ENCODE results near the gene SMYD1. TPM values are rescaled to one million over a fixed set of nuclear protein-coding genes. Genes with fewer than 3 reads are reported as not detected.

Gene SMYD1
- total RNA-seq, 1 donor from 2014 or later, result not detected

DNA sequence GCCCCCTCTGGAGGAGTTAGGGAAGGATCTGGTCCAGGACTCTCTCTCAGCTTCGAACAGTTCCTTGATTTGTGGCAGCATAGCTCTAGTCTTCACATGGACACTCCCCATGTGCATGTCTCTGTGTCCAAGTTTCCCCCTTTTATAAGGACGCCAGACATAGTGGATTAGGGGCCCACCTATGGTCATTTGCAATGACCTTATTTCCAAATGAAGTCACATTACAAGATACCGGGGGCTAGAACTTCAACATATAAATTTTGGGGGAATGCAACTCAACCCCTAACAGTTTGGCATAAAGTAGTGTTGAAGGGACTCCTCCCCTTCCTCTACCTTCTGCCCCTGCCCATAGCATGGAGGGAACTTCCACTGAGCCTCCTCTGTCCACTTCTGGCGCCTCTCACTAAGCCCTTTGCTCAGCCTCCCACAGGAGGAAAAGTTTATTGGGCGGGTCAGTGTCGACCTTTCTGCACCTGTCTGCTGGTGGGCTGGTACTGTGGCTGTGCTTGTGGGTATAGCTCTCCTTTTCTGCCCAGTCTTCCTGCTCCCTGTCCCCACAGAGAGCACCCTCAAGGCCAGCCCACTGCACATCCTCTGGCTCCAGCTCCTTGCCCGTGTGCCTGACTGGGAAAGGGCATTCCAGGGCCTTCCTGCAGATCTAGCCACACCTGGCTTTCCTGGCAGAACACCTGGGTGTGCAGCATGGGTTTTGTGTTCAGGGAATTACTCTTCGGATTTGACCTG is 54.7 kb downstream of the SMYD1 start:
- DNase-seq (ENCODE audit: low read depth in 2 of 2), result no peak

DNA sequence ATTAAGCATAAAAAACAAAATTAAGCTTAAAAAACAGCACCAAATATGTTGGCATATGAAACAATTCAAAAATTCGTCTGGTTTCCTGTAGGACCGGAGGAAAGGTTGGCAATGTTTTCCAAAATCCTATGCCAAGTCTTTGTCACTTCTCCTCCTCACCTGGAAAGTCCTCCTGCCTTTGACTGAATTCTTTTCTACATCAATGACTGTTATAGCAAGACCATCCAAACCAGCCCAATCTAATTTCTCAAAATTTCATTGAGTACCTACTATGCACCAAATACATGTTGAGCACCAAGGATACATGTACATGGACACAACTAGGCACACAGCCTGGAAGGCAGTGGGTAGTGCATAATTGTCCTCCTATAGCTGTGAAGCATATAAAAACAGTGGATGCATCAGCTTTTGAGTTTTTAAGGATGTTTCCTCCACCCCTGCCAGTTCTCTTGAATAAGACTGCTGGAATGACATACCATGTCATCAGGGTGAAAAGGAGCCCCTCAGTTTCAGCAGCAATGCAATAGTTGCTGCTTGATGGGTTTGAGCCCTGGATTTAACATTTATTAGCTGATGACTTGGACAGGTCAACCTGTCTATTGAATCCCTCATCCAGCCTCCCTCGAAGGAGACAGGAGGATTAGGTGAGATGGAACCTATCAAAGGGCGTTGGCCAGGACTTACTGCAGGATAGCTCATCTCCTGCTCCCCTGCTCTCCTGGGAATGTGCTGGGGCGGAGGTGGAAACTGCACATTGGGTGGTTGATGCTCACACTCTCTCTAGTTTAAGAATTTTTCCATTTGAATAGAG is 55.7 kb downstream of the SMYD1 start:
- DNase-seq (ENCODE audit: low read depth in 2 of 2), result no peak

DNA sequence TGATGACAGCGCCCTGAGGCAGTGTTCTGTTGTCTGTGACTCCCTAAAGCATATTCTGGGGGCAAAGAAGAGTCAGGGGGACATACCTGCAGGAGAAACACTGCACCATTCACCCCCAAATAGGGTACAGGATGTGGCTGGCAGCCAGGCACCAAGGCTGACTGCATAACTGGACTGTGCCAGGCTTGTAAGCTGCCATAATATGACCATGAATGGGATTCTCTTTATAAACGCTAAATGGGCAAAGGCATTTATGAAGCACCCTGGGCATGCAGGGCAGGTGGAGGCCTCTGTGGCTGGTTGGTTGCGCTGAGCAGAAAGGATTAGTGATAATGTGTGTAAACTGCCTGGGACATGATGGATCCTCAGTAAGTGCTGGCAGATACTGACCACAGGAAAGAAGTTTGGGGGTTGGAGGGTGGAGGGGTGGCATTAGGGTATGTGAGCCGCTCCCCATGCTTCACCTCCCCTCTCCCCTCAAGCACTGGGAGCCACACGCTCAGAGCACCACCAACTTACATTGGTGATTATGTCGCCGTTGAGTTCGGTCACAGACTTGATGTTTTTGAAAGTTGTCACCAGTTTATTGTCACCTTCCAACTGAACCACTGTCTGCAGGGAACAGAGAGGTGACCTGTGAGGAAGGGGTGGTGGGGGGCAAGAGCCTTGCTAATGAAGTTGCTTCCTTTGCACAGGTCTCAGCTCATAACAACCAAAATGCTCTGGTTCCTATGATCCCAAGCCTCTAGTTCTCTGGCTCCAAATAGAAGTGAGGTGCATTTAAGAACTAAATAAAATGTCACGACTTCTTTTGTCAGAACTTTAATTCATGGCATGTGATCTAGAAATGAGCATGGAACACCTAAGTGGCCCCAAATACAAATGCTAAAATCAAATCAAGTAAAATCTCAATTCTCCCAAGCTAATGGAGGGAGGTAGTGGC is 56.6 kb downstream of the SMYD1 start:
- DNase-seq (ENCODE audit: low read depth in 2 of 2), result no peak

DNA sequence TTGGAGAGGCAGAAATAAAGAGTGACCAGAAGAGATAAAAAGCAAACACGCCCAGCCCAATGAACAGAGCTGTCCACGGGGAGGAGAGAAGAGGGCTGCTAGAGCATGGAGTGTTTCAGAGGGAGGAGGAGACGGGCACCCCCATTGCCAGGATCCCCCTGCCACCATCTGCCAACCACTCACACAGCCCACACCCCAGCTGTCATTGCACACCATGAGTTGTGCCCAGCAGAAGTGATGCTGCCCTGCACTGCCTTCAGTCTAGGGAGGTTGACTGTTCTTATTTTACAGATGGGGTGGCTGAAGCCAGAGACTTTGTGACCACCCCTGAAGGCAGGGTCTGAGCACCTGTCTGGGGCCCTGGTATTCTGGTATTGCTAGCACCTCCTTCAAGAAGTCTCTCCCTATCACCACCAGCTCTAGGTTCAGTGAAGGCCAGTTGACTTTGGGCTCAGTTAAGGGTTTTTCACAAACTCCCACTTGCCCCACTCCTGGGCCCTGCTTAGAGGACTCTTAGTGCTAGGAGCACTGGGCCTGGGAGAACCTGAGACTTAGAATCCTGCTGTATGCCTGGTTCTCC is 57.8 kb downstream of the SMYD1 start:
- DNase-seq (ENCODE audit: low read depth in 2 of 2), result no peak

GRCh38 chr2:88125924-88126771 is 58.5 kb downstream of the SMYD1 start:
- no peak for DNase-seq (ENCODE audit: low read depth in 2 of 2)

- no peak for DNase-seq (ENCODE audit: low read depth in 2 of 2)
These were observed 59.4 kb downstream of the SMYD1 start for GRCh38 chr2:88126772-88127637.

DNA sequence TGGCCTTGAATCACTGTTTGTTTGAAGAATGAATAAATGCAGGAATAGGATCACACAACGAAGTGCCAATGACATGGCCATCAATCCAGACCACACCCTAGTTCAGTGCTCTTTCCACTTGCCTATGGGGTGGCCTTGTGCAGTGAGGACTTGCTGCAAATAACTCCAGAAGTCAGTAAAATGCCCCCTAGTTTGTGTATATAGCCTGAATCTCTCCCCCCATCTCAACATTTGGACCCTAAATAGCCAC is 59.9 kb downstream of the SMYD1 start:
- no peak for DNase-seq (ENCODE audit: low read depth in 2 of 2)

DNA sequence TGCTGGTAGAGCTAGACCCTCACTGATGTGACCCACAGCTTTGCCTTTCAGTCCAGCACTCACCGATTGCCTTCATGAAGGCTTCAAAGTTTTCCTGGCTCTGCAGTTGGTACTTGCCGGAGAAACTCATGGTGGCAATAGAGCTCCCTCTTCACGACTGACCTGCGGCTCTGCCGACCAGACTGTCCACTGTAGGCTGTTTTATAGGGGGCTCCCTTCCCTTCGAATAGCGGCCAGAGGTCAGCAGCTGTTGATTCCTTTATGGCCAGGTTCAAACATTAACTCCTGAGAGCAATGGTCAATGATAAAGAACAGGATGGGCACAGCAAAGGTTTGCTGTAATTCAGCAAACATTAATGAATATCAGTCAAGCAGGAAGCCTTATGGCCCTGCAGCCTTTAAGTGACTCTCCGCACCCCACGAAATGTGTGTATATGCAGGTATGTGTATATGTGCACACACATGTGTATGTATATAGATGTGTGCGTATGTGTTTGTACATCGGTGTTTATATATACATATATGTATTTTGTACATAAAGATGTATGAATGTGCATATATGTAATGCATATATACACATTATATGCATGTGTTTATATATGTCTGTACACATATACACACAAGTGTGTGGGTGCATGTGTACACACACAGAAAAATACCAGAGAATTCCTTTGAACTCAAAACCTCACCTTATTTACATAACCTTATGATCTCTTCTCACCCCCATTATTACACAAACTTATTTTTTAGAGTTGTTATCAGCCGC is 60.4 kb downstream of the SMYD1 start, which contains the start of gene FABP1:
FABP1 (minus strand) TSS at position 175 of the 766 bp plus-strand sequence; CDS start at position 130, 45 bp downstream.
- no peak for DNase-seq (ENCODE audit: low read depth in 2 of 2)

GRCh38 chr2:88128654-88129312 is 61.2 kb downstream of the SMYD1 start:
- no peak for DNase-seq (ENCODE audit: low read depth in 2 of 2)

DNA sequence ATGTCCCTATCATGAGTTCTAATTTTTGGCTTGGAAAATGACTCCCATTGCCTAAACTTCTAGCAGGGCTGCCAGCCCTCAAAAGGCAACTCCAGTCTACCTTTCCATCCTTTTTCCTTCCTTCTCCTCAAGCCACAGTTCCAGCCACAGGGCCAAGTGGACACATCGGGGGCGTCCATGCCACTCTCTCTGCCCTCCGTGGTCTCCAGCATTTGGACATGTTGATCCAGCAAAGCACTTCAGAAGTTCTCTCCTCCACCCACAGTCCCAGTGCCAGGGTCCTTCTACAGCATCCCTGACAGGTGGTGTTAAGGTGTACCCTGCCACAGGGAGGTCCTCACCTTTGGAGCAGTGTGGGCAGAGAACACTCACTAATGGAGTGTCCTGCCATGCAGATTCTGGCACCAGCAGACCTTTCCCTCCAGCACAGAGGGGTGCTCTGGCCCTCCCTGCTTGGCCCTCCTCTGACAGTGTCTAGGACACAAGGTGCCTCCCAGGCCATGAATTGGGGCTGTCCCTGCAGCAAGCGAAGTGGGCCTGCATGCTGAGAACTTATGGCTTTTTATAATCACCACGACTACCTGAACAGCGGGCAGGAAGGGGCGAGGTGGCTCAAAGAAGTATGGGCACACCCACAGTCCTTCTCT is 61.8 kb downstream of the SMYD1 start:
- no peak for DNase-seq (ENCODE audit: low read depth in 2 of 2)

- DNase-seq (ENCODE audit: low read depth in 2 of 2), result no peak
These were observed 63.8 kb downstream of the SMYD1 start for GRCh38 chr2:88131201-88131998.

DNA sequence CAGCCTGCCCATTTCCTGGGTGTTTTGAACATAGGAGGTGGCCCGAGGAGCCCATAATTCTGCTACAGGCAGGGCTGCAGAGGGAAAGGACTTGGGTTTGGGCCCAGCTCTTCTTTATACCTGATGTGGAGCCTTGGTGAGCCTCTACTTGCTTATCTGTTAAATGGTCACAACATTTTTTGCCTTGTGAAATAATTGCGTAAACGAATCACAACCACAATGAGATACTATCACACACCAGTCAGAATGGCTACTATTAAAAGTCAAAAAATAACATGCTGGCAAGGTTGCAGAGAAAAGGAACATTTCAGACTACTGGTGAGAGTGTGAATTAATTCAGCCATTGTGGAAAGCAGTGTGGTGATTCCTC is 64.4 kb downstream of the SMYD1 start:
- DNase-seq (ENCODE audit: low read depth in 2 of 2), result no peak

DNA sequence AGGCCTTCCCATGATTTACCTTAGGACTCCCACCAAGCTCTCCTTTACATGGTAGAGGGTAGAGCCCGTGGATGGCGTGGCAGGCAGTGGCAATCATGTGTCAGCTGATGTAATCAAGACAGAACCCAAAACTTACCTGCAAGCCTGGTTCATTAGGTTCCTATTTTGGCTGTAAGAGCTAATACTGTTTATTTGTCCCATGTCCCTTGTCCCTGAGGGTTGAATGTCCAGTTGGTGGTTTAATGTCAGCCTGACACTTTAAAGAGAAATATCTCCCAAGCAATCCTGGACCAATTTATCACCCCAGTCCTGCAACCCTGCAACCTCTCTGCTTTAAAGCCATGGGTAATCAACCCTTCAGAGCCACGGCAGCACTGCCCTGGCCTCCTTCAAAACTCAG is 66.2 kb downstream of the SMYD1 start:
- DNase-seq (ENCODE audit: low read depth in 2 of 2), result no peak

GRCh38 chr2:88136817-88137216 is 69.2 kb downstream of the SMYD1 start:
- no peak for DNase-seq (ENCODE audit: low read depth in 2 of 2)

GRCh38 chr2:88137833-88138232 is 70.2 kb downstream of the SMYD1 start:
- no peak for DNase-seq (ENCODE audit: low read depth in 2 of 2)

DNA sequence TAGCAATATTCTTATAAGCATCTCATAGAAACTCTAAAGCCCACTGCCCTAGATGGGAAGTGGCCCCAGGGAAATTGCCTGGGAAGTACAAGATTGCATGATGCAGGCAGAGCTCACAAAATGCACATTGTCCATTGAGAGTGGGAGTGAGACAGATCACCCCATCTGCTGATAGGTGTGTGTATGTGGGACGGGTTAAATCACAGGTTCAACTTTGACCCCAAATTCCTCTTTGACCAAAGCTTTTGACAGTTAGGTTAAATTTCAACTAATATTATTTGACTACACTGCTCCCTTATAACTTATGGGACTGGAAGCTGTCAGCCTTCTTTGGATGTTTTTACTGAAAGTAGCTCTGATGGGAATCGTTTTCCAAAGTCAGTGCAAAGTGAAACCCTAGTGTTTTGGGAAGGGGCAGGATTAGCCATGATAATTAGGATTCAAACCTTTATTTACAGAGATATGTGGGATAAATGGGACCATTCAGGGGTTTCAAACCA is 71.6 kb downstream of the SMYD1 start:
- no peak for DNase-seq (ENCODE audit: low read depth in 2 of 2)

DNA sequence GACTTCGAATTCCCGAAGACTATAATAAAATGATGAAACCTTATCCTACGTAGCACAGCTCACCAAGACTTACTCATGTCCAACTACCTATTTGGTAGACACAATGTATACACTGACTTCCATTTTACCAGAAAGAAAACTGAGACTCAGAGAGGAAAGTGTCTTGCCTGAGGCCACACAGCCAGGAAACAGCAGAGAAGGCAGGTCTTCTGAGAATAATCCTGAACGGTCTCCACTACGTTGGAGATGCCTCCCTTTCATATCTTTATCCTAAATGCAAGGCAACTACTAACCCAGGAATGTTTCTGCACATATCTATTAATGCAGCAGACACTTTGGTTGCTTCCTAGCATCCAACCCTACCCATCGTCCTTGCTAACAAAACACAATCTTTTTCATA is 72.2 kb downstream of the SMYD1 start:
- no peak for DNase-seq (ENCODE audit: low read depth in 2 of 2)
